Measurements from ENCODE around the gene IL4I1. TPM values are rescaled to one million over a fixed set of nuclear protein-coding genes. Genes with fewer than 3 reads are reported as not detected.
A peak's percentile ranks its signal among the peaks of the same experiment; 100 is the strongest.

IL4I1 gene
- total and polyA plus RNA-seq, 12 donors, result 0.18 to 3.2 (median 1.2) TPM

DNA sequence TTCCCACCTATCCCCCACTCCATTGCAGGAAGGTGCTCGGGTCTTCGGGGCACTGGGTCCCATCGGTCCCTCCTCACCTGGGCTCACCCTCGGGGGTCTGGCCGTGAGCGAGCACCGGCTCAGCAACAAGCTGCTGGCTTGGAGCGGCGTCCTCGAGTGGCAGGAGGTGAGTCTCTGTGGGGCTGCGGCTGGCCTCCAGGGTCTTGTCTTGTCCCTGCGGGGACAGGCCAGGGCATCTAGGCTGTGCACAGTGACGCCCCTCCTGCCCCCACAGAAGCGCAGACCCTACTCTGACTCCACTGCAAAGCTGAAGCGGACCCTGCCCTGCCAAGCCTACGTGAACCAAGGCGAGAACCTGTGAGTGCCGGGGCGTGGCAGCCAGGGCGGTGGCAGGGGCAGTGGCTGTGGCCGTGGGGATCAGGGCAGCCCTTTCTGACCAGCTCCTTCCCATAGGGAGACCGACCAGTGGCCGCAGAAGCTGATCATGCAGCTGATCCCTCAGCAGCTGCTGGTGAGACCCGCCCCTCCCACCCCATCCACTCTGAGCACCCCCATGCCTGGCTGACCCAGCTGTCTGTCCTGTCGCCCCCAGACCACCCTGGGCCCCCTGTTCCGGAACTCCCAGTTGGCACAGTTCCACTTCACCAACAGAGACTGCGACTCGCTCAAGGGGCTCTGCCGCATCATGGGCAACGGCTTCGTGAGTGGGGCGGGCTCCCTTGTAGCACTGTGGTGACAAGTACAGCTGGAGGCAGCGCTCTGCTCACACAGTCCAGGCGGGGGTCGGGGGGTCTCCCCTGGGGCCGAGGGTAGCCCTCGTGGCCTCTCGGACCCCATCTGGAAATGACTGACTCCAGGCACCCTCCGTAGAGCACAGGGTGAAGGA lies 42.1 kb downstream of the IL4I1 start:
- TF ChIP-seq POLR2A (IDR thresholded peaks at IDR 0.05), result no peak
- TF ChIP-seq, protein P1, sequence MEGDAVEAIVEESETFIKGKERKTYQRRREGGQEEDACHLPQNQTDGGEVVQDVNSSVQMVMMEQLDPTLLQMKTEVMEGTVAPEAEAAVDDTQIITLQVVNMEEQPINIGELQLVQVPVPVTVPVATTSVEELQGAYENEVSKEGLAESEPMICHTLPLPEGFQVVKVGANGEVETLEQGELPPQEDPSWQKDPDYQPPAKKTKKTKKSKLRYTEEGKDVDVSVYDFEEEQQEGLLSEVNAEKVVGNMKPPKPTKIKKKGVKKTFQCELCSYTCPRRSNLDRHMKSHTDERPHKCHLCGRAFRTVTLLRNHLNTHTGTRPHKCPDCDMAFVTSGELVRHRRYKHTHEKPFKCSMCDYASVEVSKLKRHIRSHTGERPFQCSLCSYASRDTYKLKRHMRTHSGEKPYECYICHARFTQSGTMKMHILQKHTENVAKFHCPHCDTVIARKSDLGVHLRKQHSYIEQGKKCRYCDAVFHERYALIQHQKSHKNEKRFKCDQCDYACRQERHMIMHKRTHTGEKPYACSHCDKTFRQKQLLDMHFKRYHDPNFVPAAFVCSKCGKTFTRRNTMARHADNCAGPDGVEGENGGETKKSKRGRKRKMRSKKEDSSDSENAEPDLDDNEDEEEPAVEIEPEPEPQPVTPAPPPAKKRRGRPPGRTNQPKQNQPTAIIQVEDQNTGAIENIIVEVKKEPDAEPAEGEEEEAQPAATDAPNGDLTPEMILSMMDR (IDR thresholded peaks at IDR 0.05), result no peak
- Histone ChIP-seq H3K9me3 (replicated peaks in 1 of 3) (no peaks in the 10 kb centered on the region), H3K27ac (peak overlapping the region in 2 of 5 donors; percentile 94 to 99), H3K4me1 (replicated peaks in 1 of 2) (peaks cover 25 to 59% of the 10 kb centered on the region in 2 donors), H3K4me3 (no peak overlapping the region), H3K27me3 (no peaks in the 10 kb centered on the region), H3K36me3 (replicated peaks in 1 of 2) (peaks cover 0 to 47% of the 10 kb centered on the region in 2 donors)
- peak in 4 of 7 donors; percentile 39 to 68 (median 50) for DNase-seq
- 79 to 91% (median 85%) methylated on average over 13 to 39 of the region's 39 CpGs for WGBS, 4 donors
- intact Hi-C loops (cut with DNase I), result no loop called here

DNA sequence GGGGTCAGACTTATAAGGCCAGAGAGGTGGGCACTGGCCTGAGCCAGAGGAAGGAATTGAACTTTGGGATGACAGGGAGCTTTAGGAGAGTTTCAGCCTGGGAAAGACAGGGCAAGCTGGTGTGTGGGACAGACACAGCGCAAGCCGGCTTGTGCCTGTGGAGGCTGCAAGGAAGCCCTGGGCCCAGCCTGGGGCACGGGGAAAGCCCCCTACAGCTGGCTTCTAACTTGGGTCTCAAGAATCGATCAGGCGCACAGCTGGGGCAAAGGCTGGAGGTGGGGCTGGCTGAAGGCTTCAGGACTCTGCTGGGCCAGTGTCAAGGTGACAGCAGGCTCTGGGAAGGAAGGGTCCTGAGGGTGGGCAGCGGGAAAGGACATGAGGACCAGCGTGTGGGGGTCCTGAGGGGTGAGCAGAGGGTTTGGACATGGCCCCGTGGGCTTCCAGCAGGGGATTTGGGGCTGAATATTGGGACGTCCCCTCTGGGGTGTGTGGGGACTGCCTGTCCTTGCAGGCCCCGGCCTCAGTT lies 42.8 kb downstream of the IL4I1 start:
- Histone ChIP-seq H3K36me3 (replicated peaks in 1 of 2) (peaks cover 0 to 43% of the 10 kb centered on the region in 2 donors), H3K9me3 (replicated peaks in 1 of 3) (no peaks in the 10 kb centered on the region), H3K4me3 (no peak overlapping the region), H3K27ac (peak overlapping the region in 2 of 5 donors; percentile 26 to 99), H3K4me1 (replicated peaks in 1 of 2) (peaks cover 25 to 51% of the 10 kb centered on the region in 2 donors), H3K27me3 (no peaks in the 10 kb centered on the region)
- 78 to 85% (median 81%) methylated on average over 8 to 10 of the region's 10 CpGs for WGBS, 4 donors
- peak in 1 of 7 donors; percentile 24 for DNase-seq
- TF ChIP-seq, protein P1 (IDR thresholded peaks at IDR 0.05), result no peak
- TF ChIP-seq POLR2A (IDR thresholded peaks at IDR 0.05), result no peak
- intact Hi-C loops (cut with DNase I), result no loop called here

DNA sequence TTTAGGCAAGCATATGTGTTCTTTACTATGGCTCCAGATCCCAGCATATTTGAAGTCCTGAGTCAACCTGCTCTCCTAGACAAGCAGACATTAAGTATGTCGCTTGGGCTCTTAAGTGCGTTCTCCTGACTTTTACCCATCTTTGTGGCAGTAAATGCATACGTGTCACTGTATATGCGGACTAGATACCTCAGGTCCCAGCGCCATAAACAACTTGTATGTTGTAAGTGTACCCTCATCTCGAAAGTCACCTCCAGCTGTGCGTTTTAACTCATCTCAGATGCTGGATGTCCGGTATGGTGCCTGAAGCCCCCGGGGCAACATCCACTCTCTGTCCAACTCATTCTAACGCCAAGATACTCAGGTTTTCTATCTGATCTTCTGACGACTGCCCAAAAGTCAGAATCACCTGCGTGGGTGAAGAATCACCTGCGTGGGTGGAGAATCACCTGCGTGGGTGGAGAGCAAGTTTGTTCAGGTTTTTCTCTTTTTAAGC lies 44.0 kb downstream of the IL4I1 start:
- Histone ChIP-seq H3K4me1 (replicated peaks in 1 of 2) (peaks cover 17 to 39% of the 10 kb centered on the region in 2 donors), H3K9me3 (replicated peaks in 1 of 3) (no peaks in the 10 kb centered on the region), H3K36me3 (replicated peaks in 1 of 2) (peaks cover 0 to 31% of the 10 kb centered on the region in 2 donors), H3K27me3 (no peaks in the 10 kb centered on the region), H3K27ac (peak overlapping the region in 1 of 5 donors; percentile 99), H3K4me3 (peak overlapping the region in 1 of 4 donors; percentile 84)
- no peak for TF ChIP-seq POLR2A (IDR thresholded peaks at IDR 0.05)
- TF ChIP-seq, protein P1 (IDR thresholded peaks at IDR 0.05), result no peak
- DNase-seq, result no peak
- intact Hi-C loops (cut with DNase I), result no loop called here
- WGBS, 4 donors, result 55 to 60% (median 59%) methylated on average over 14 of the region's 14 CpGs

Measured in adrenal gland (tissue), 12 donors.